GM21717 (cell line): ENCODE measurements around the gene PROX2.

Experiments used
- ATAC-seq: cut with Tn5 transposase; IDR thresholded peaks from one replicate; pipeline ENCODE4 v1.9.1; 2021; ENCODE audit warnings: mild to moderate bottlenecking, moderate library complexity; ENCODE audit not compliant: unreplicated experiment

Gene PROX2, protein sequence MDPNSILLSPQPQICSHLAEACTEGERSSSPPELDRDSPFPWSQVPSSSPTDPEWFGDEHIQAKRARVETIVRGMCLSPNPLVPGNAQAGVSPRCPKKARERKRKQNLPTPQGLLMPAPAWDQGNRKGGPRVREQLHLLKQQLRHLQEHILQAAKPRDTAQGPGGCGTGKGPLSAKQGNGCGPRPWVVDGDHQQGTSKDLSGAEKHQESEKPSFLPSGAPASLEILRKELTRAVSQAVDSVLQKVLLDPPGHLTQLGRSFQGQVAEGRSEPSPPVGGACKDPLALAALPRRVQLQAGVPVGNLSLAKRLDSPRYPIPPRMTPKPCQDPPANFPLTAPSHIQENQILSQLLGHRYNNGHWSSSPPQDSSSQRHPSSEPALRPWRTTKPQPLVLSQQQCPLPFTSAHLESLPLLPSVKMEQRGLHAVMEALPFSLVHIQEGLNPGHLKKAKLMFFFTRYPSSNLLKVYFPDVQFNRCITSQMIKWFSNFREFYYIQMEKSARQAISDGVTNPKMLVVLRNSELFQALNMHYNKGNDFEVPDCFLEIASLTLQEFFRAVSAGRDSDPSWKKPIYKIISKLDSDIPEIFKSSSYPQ

GRCh38 chr14:74875941-74876913 is at the start of gene PROX2:
PROX2 (minus strand) TSS chr14:74876145; CDS start chr14:74863834, 12,311 bp downstream.
- no peak for ATAC-seq

DNA sequence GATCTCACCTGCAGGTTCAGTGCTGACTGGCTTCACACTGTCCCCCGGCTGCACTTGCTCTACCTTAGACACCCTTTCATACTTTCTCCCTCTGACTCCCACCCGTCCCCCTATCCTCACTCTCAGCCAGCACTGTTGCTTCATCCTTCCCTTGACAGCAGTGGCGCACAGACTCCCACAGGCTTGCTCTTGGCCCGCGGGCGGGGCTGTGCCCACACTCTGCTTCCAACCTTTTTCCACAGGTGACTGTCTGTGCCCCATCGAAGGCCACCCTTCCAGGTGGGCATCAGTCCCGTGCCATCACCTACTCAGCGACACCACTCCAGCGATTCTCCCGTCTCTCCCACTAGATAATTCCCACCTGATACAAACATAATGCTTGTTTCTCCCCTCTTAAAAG is 48.1 kb upstream of the PROX2 start:
- ATAC-seq: no peak

- ATAC-seq: peak; percentile 83
Measured at GRCh38 chr14:74922752-74923401, 46.9 kb upstream of the PROX2 start, which contains the start of gene RPS6KL1. RPS6KL1 (minus strand) TSS chr14:74923260; CDS start chr14:74921541, 1,719 bp downstream.

DNA sequence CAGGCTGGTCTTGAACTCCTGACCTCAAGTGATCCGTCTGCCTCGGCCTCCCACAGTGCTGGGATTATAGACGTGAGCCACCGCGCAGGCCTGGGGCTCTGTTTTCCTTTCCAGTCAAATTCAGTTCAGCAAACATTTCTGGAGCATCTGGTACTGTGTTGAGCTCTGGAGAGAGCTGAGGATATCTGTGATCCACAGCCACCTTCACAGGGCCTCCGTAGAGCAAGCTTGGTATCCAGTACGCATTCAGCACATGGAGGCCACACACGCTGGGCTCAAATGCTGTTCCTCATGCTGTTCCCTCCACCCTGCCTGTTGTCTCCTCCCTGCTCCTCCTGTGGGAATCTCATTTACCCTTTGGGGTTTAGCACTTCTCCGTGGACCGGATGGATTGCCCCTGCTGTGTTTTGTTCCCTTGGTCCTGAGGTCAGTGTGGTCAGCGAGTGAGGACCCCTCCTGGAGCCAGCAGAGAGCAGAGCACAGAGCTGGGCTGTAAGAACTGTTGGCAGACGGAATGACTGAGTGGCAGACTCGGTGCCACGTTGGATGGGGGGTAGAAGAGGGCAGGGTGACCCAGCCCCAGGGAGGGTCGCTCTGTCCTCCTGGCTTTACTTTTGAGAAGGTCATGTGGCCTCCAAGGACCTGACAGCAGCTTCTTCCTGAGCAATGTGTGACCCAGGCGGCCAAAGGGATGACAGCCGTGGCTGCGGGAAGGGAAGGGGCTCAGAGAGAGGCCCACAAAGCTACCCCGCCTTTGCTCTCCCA is 46.2 kb upstream of the PROX2 start:
- ATAC-seq: no peak

DNA sequence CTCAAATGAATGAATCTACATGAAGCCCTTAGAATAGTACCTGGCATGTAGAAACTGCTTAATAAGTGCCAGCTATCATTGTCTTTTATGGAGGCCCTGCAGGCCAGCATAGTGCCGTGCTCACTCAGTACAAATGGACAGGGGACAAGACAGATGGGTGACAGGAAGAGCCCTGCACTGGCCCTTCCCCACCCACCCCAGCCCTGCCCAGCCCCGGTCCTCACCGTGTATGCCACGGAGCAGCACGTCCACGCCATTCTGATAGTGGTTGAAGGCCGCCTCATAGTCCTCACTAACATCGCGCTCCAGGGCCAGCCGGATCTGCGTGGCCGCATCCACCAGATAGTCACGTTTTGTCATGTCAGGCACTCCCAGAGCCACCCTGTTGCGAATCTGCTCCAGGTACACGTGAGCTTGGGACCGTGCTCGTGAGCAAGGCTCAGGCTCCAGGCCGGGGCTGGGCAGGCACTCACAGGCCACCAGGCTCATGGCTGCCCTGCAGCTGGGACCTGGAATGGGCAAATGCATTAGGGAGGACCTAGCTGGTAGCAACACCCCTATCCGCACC is 45.2 kb upstream of the PROX2 start:
- no peak for ATAC-seq

DNA sequence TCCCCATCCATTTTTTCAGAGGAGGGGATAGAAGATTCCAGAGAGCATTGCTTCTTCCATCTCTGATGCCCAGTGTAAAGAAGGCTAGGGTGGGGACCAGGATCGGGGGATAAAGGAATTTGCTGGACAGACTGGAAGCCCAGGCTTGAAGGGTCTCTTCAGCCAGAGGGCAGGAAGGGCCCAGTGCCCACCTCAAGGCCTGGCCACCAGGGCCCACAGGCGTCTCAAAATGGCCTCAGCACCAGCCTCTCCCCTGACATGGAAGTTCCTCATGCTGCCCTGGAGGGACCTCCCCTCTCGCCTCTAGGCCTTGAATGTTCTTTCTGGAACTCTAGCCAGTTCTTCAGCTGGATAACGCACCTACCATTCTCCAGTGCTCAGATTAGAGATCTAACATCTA is 44.3 kb upstream of the PROX2 start:
- ATAC-seq: no peak

GRCh38 chr14:74919421-74920165 is 43.6 kb upstream of the PROX2 start:
- no peak for ATAC-seq

DNA sequence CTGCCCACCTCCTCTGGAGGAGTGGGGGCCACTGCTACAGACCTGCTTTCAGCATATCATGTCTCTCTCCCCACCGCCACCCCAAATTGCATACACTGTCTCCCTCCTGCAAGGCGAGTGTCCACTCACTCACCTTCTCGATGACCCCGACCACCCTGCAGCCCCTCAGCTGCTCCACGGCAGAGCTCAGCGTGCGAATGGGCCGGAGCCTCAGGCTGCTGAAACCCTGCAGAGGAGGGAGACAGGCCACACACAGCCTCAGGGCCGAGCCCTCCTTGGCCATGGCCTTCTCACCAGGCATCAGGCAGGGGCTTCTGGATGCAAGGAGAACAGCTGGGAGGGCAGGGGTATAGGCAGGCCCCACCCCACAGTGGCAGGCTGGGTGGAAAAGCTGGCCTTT is 42.4 kb upstream of the PROX2 start:
- ATAC-seq: no peak

DNA sequence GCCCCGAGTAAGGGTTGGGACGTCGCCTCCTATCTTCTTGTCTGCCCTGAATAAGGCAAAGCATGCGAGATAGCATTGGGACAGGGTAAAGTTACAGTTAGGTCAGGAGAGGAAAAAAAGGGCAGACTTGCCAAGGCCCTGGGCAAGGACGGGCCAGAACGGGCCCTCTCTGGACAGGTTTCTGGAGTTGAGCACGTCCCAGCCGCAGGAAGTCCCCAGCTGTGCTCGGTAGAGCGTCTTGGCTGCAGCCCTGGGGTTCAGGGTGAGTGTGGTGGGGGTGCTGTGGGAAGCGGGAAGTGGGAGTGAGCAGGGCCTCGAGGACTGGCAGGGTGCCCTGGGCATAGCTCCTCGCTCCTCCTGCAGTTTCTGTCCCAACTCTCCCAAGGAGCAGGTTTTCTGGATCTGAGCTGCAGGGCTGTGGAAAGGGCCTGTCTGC is 41.7 kb upstream of the PROX2 start:
- ATAC-seq: no peak

DNA sequence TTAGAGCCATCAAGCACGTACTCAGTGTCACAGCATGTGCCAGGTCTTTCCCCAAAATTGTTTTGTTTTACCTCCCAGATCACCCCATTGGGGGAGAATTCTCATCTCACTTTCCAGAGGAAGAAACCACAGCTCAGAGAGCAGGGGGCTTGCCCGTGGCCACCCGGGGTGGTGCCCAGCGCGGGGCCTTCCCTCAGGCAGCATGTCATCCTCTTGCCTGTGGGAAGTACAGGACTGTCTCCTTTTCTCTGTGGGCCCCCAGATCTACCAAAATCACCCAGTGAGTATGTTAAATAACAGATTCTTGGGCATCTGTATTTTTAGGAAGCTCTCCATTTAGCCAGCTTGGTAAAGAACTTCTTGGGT is 41.2 kb upstream of the PROX2 start:
- ATAC-seq: no peak

GRCh38 chr14:74915826-74916225 is 39.9 kb upstream of the PROX2 start:
- no peak for ATAC-seq

DNA sequence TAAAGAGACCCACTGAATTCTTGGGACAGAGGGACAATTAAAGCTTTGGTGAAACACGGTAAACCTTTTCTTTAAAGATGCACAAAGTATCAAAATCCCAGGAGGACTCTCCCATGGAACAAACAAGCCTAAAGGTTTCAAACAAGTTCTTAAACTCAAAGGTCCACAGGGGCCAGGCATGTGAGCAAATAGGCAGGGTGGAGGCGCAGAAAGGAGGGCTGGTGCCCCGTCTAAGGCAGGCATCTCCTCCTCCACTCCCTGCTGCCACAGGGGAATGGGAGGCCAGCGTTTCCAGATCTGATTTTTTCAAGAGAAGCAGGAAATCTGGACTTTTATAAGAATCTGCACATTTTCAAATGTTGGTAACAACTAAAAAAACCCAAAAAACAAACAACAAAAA is 39.5 kb upstream of the PROX2 start:
- no peak for ATAC-seq

GRCh38 chr14:74913986-74914573 is 38.1 kb upstream of the PROX2 start:
- no peak for ATAC-seq

GRCh38 chr14:74913393-74913910 is 37.5 kb upstream of the PROX2 start:
- ATAC-seq: no peak

DNA sequence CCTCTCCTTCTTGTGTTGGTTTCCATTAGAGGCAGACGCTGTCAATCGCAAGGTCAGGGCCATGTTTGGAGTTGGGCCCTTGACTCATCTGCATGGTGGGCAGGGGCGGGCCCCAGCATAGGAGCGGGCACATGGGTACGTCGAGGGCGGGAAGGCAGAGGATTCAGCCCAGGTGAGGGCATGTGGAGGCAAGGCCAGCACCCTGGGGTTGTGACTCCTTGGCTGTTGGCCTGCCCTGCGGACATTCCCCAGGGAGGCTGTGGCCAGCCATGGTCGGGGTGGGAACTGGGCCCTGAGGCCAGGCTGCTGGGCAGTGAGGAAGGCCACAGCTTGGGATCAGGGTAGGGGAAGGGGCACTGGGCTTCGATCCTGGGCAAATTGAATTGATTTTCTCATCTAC is 36.9 kb upstream of the PROX2 start:
- ATAC-seq: no peak

DNA sequence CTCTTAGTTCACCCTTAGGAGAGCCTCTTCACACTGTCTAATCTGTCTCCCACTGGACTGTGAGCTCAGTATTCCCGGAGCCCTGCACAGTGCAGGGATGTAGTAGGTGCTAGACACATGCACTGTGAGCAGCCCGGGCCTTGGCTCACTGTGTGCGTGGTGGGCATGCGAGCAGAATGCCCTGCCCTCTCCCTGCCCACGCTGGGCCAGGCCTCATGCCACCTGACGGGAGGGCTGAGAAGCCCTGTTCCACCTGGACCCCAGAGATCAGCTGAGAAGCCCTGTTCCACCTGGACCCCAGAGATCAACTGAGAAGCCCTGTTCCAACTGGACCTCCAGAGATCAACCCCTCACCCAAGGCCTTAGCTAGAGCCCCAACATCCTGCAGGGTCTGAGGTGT is 36.2 kb upstream of the PROX2 start:
- no peak for ATAC-seq

DNA sequence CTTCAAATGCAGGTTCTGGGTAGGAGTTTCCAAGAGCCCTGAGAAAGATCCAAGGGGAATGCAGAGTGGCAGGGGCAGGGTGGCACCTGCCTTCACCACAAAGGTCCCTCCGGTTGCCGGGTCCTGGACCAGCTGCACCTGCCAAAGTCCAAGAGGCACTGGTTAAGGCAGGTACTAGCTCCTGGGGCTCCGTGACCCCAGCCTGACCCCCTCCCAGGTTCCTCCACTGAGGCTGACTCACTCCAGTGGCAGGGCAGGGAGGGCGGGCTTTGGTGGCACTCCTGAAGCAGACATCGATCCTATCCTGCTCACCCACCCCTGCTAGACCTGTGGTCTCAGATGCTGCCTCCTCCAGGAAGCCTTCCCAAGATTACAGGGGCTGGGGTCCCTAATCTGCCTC is 35.8 kb upstream of the PROX2 start:
- ATAC-seq: no peak

- no peak for ATAC-seq
Measured at GRCh38 chr14:74911221-74911620, 35.3 kb upstream of the PROX2 start.
